SU-DHL-6 (cell line): ENCODE measurements around the gene IMPDH1.

ENCODE experiments used
- H2AFZ ChIP-seq: fragments of 200-600 bp; sonication (generic); 2 replicates; pipeline ENCODE4 v1.6.1; 2014; ENCODE audit warnings: low read depth, mild to moderate bottlenecking, moderate library complexity, mixed read lengths, antibody characterized with exemption, low read length; ENCODE audit not compliant: severe bottlenecking
- H3F3A ChIP-seq: fragments of 200-600 bp; shearing (Covaris generic); 2 replicates; pipeline ENCODE4 v1.6.0; 2016; ENCODE audit warnings: antibody characterized with exemption, mild to moderate bottlenecking; ENCODE audit not compliant: insufficient read depth
- H3K27ac ChIP-seq: fragments of 200-600 bp; sonication (generic); 2 replicates; pipeline ENCODE4 v1.5.1; 2016; ENCODE audit warnings: low read depth, mild to moderate bottlenecking, low read length, moderate library complexity, mixed read lengths
- H3K27me3 ChIP-seq: fragments of 200-600 bp; sonication (generic), shearing (Covaris generic); 2 replicates; pipeline ENCODE4 v1.6.0; 2014; ENCODE audit warnings: mild to moderate bottlenecking, low read length
- H3K36me3 ChIP-seq: fragments of 200-600 bp; sonication (generic); 2 replicates; pipeline ENCODE4 v1.6.1; 2014; ENCODE audit warnings: mild to moderate bottlenecking, low read length, mixed read lengths
- H3K4me2 ChIP-seq: fragments of 300-600, 200-600 bp; shearing (Covaris generic), sonication (generic); 2 replicates; pipeline ENCODE4 v1.6.0; 2014; ENCODE audit warnings: low read length, low read depth, mild to moderate bottlenecking; ENCODE audit not compliant: poor library complexity, severe bottlenecking
- H3K4me3 ChIP-seq: fragments of 200-600 bp; sonication (generic); 2 replicates; pipeline ENCODE4 v1.5.1; 2014; ENCODE audit warnings: antibody characterized with exemption, low read length, mild to moderate bottlenecking, mixed read lengths; ENCODE audit not compliant: insufficient read depth, poor library complexity, severe bottlenecking
- H3K79me2 ChIP-seq: fragments of 200-600 bp; sonication (generic); 2 replicates; pipeline ENCODE4 v1.6.1; 2014; ENCODE audit warnings: mild to moderate bottlenecking, low read length, moderate library complexity; ENCODE audit not compliant: insufficient read depth
- H3K9ac ChIP-seq: fragments of 200-600 bp; sonication (generic); 2 replicates; pipeline ENCODE4 v1.7.0; 2014; ENCODE audit warnings: mild to moderate bottlenecking, low read length
- H3K9me2 ChIP-seq: fragments of 200-600 bp; sonication (generic); replicated peaks from 2 replicates; pipeline ENCODE4 v1.6.1; 2014; ENCODE audit warnings: low read length; ENCODE audit not compliant: insufficient read depth
- H3K9me3 ChIP-seq: fragments of 200-600 bp; sonication (generic); 2 replicates; pipeline ENCODE4 v1.6.1; 2014; ENCODE audit warnings: low read length, mixed read lengths; ENCODE audit not compliant: insufficient read depth
- H4K20me1 ChIP-seq: fragments of 200-600 bp; sonication (generic); 2 replicates; pipeline ENCODE4 v1.6.1; 2014; ENCODE audit warnings: low read depth, mild to moderate bottlenecking, antibody characterized with exemption, low read length, moderate library complexity, mixed read lengths
- CTCF ChIP-seq: fragments of 200-600 bp; sonication (generic); IDR thresholded peaks from one replicate; pipeline ENCODE4 v1.5.1; 2017; ENCODE audit warnings: antibody characterized with exemption, mild to moderate bottlenecking, low read length, moderate library complexity; ENCODE audit not compliant: insufficient read depth, poor library complexity, severe bottlenecking
- EZH2phosphoT487 ChIP-seq: fragments of 200-600 bp; sonication (generic), shearing (Covaris generic); conservative IDR thresholded peaks from 2 replicates; pipeline ENCODE4 v1.6.1; 2018; ENCODE audit warnings: mild to moderate bottlenecking, antibody characterized with exemption, low read length, moderate library complexity, mixed read lengths

IMPDH1 gene

GRCh38 chr7:128437426-128438332 lies 27.9 kb upstream of the IMPDH1 start:
- H3K9ac ChIP-seq = no peak overlapping the region
- H2AFZ ChIP-seq = peak overlapping the region; percentile 85
- H3K27me3 ChIP-seq = no peaks in the 10 kb centered on the region
- H4K20me1 ChIP-seq = no peaks in the 10 kb centered on the region
- H3K4me3 ChIP-seq = peak overlapping the region; percentile 16
- no peaks in the 10 kb centered on the region for H3K9me3 ChIP-seq
- H3K36me3 ChIP-seq = no peaks in the 10 kb centered on the region
- H3K79me2 ChIP-seq = no peaks in the 10 kb centered on the region
- H3F3A ChIP-seq = peaks cover 8% of the 10 kb centered on the region; the same call in 1 of the 2 replicates
- no peaks in the 10 kb centered on the region for H3K9me2 ChIP-seq
- H3K4me2 ChIP-seq = peak overlapping the region; percentile 44
- TF ChIP-seq CTCF (no peak), EZH2phosphoT487 (no peak)
- 0 out of 2 replicates have a peak overlapping the region, but pooled peaks have one; percentile 11 for H3K27ac ChIP-seq

DNA sequence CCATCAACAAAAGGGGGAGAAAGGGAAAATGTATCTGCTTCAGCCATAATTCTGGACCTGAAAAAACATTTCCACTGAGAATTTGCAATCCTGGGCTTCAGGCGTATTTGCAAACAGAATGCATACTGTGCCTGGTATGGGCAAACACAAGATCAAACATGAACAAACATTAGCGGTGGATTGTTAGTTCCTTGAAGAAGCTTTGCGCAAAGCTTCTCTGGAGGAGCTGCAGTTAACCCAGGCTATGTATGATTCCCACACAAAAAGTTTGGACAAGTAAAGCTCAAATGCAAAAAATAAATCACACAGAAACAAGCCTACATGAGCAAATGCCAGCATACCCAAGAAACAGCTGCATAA lies 25.5 kb upstream of the IMPDH1 start:
- Histone ChIP-seq H3F3A (peaks cover 8% of the 10 kb centered on the region; the same call in 1 of the 2 replicates), H3K79me2 (no peaks in the 10 kb centered on the region), H3K36me3 (no peaks in the 10 kb centered on the region), H4K20me1 (no peaks in the 10 kb centered on the region), H3K9me3 (no peaks in the 10 kb centered on the region), H3K9me2 (no peaks in the 10 kb centered on the region), H3K27me3 (no peaks in the 10 kb centered on the region), H3K27ac (no peak overlapping the region), H3K4me2 (no peak overlapping the region), H2AFZ (no peak overlapping the region), H3K9ac (no peak overlapping the region), H3K4me3 (no peak overlapping the region)
- TF ChIP-seq EZH2phosphoT487 (no peak), CTCF (no peak)

DNA sequence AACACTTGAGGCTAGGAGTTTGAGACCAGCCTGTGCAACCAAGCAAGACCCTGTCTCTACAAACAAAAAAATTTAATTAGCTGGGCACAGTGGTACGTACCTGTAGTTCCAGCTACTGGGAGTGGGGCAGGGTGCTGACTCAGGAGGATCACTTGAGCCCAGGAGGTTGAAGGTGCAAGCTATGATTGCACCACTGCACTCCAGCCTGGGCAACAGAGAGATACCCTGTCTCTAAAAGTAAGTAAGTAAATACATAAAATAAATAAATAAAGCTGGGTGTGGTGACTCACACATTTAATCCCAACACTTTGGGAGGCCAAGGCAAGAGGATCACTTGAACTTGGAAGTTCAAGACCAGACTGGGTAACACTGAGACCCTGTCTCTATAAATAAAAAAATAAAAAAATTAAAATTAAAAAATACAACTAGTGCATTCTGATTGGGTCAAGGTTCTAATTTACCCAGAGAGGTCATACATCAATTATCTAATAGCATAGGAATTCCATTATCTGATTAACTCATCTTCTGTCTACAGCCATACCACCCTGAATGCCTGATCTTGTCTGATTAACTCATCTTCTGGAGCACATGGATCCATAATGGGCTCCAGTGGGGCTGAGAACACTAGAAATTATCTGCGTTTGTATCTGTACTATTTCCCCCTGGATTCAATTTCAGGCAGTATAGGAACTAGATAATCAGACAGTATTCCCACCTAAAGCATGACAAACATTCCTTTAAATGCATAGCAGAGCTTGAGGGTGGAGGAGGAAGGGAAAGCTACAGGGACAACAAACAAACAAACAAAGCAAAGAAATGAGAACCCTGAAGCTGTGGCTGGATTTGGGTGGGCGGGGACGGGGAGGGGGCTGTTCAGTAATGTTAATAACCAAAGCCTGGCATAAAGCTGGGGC lies 24.9 kb upstream of the IMPDH1 start:
- Histone ChIP-seq H3K27me3 (no peaks in the 10 kb centered on the region), H3K4me2 (no peak overlapping the region), H3K36me3 (no peaks in the 10 kb centered on the region), H3K79me2 (no peaks in the 10 kb centered on the region), H3K27ac (no peak overlapping the region), H3F3A (peaks cover 8% of the 10 kb centered on the region; the same call in 1 of the 2 replicates), H3K4me3 (no peak overlapping the region), H3K9me3 (no peaks in the 10 kb centered on the region), H3K9ac (no peak overlapping the region), H3K9me2 (no peaks in the 10 kb centered on the region), H4K20me1 (no peaks in the 10 kb centered on the region), H2AFZ (no peak overlapping the region)
- TF ChIP-seq EZH2phosphoT487 = no peak
- TF ChIP-seq CTCF = no peak
